Peyer's patch (tissue), 4 donors: ENCODE data around the gene HIGD1C.

Experiments
- POLR2A ChIP-seq, 2 donors: fragments of 450-650 bp; IDR thresholded peaks; one replicate each; pipeline ENCODE4 v1.5.1; 2017; ENCODE audit warnings: antibody characterized with exemption in 2 of 2, mild to moderate bottlenecking in 2 of 2, moderate library complexity in 2 of 2
- TF ChIP-seq, protein P1 (sequence below), 6 experiments: fragments of 450-650 bp in 4 of 6; fragments of 200-600 bp in 2 of 6; sonication (generic) in 1 of 6; IDR thresholded peaks; one replicate each; pipeline ENCODE4 v1.5.1; 2017 to 2019; ENCODE audit warnings: antibody characterized with exemption in 6 of 6, mild to moderate bottlenecking in 3 of 6, moderate library complexity in 1 of 6

GRCh38 chr12:51005030-51005429 lies 52.7 kb downstream of the HIGD1C start:
- TF ChIP-seq, protein P1, sequence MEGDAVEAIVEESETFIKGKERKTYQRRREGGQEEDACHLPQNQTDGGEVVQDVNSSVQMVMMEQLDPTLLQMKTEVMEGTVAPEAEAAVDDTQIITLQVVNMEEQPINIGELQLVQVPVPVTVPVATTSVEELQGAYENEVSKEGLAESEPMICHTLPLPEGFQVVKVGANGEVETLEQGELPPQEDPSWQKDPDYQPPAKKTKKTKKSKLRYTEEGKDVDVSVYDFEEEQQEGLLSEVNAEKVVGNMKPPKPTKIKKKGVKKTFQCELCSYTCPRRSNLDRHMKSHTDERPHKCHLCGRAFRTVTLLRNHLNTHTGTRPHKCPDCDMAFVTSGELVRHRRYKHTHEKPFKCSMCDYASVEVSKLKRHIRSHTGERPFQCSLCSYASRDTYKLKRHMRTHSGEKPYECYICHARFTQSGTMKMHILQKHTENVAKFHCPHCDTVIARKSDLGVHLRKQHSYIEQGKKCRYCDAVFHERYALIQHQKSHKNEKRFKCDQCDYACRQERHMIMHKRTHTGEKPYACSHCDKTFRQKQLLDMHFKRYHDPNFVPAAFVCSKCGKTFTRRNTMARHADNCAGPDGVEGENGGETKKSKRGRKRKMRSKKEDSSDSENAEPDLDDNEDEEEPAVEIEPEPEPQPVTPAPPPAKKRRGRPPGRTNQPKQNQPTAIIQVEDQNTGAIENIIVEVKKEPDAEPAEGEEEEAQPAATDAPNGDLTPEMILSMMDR (IDR thresholded peaks at IDR 0.05), result no peak
- no peak for TF ChIP-seq POLR2A (IDR thresholded peaks at IDR 0.05)
